Stomach (tissue), 4 donors: ENCODE results near the gene CDH12.

Experiments
- CTCF ChIP-seq, 7 experiments: fragments of 450-650 bp in 4 of 7; fragments of 200-600 bp in 3 of 7; sonication (generic) in 3 of 7; IDR thresholded peaks; one replicate each; pipeline ENCODE4 v1.5.1; 2016 to 2019; ENCODE audit warnings: antibody characterized with exemption in 7 of 7, control low read depth in 2 of 7, mild to moderate bottlenecking in 1 of 7
- EP300 ChIP-seq: sonication (generic); formaldehyde crosslinking; IDR thresholded peaks from one replicate; pipeline ENCODE4 v1.6.1; 2017; ENCODE audit warnings: antibody characterized with exemption
- POLR2A ChIP-seq, 4 donors: fragments of 450-650 bp; IDR thresholded peaks; one replicate each; pipeline ENCODE4 v1.6.1; 2016; ENCODE audit warnings: antibody characterized with exemption in 4 of 4, control low read depth in 2 of 4, mild to moderate bottlenecking in 1 of 4, moderate library complexity in 1 of 4
- POLR2AphosphoS5 ChIP-seq, 3 donors: sonication (generic); formaldehyde crosslinking; IDR thresholded peaks; one replicate each; pipeline ENCODE4 v1.6.1; 2016; ENCODE audit warnings: antibody characterized with exemption in 3 of 3

GRCh38 chr5:22662391-22662790 is 190.8 kb downstream of the CDH12 start:
- TF ChIP-seq CTCF (IDR thresholded peaks at IDR 0.05) = no peak
- no peak for TF ChIP-seq EP300
- no peak for TF ChIP-seq POLR2A (IDR thresholded peaks at IDR 0.05)
- no peak for TF ChIP-seq POLR2AphosphoS5 (IDR thresholded peaks at IDR 0.05)
